ENCODE results near the gene RENBP.
A peak's percentile ranks its signal among the peaks of the same experiment; 100 is the strongest.

Gene RENBP

GRCh38 chrX:153953892-153954557 is 9.6 kb upstream of the RENBP start:
- DNase-seq (ENCODE audit: low read depth), result no peak

- DNase-seq (ENCODE audit: low read depth), result peak; percentile 62
Measured at GRCh38 chrX:153953342-153953830, 8.9 kb upstream of the RENBP start.

GRCh38 chrX:153952373-153953026 is 8.1 kb upstream of the RENBP start:
- DNase-seq (ENCODE audit: low read depth), result no peak

DNA sequence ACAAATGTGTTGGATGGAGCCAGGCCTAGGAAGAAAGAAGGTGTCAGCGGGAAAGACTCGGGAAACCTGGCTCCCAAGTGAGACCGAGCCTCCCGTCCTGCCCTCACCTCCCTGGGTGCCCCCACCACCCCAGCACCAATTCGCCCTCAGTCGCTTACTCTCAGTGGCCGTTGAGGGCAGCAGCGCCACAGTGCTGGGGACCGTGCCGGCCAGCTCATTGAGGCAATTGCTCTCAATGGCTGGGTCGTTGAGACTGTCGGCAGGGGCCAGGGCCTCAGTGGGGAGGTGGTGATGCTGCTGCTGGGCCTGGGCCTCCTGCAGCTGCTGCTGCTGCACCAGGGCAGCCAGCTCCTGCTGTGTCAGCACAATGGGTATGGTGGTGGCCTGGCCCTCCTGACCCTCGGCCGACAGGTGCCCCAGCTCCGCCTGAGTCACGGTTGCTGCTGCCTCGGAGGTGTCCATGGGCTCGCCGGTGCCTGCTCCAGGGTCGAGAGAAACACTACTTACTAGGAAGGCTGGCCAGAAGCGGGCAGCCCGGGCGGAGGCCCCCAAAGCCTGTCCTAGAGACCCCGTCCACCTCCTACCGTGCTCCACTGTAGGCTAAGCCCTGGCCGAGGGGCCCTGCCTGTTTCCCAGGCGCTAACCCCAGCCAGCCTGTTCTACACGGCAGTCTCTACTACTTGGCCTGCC is 7.4 kb upstream of the RENBP start:
- DNase-seq (ENCODE audit: low read depth), result no peak

DNA sequence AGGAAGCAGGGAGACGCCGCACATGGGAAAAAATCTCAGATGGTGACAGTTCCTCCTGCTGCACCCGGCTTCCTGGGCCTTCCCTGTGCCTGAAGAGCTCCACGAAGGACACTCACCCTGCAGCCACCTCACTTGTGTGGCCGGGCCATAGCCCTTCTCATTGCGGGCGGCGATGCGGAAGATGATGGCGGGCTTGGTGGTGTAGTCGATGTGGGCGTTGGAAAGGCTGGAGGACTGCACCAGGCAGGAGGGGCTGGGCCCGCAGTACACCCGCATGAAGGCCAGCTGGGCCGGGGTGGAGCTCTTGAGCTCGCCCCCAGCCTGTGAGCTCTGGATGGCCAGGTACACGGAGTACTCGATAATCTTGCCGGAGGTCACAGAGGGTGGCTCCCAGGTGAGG is 5.7 kb upstream of the RENBP start:
- DNase-seq (ENCODE audit: low read depth), result no peak

DNA sequence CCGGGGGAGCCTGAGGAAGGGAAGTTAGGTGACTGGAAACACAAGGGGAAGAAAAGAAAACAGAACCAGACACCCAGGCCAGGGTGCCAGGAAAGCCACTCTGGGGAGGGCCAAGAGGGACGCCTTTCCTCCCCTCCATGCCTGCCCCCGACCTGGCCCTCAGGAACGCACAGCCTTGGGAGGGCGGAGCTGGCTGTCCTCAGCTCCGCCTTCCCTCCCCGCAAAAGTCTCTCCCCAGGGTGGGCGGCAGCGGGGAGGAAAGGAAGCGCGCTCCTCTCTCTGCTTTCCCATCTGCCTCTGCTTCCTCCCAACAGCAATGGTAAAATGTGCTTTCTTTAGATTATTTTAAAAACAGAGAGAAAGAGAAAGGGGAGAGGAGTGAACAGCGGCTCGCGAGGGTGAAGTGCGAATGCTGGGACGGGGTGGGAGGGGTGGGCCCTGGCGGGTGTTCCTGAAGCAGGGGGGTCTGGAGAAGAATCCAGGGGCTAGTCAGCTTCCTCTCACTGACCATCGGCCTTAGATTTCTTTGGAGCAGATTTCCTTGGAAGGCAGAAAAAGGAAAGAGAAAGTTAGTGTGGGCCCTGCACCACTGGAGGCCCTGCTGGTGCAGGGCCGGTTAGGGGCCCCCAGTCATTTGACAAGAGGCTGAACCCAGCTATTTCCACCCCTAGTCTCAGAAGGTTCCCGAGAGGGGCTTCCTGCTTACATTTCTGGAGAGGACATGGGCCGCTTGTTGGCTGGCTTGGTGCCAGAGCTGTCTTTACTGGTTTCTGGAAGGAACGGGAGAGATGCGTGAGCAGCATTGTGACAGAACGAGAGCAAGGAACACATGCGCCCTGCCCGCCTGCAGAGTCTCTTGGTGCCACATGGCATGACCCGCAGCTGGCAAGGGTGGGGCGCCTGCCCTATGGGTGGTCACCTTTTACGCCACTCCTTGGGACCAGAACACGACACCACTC is 4.7 kb upstream of the RENBP start:
- DNase-seq (ENCODE audit: low read depth), result no peak

- DNase-seq (ENCODE audit: low read depth), result no peak
Measured at GRCh38 chrX:153948002-153948466, 3.6 kb upstream of the RENBP start.

DNA sequence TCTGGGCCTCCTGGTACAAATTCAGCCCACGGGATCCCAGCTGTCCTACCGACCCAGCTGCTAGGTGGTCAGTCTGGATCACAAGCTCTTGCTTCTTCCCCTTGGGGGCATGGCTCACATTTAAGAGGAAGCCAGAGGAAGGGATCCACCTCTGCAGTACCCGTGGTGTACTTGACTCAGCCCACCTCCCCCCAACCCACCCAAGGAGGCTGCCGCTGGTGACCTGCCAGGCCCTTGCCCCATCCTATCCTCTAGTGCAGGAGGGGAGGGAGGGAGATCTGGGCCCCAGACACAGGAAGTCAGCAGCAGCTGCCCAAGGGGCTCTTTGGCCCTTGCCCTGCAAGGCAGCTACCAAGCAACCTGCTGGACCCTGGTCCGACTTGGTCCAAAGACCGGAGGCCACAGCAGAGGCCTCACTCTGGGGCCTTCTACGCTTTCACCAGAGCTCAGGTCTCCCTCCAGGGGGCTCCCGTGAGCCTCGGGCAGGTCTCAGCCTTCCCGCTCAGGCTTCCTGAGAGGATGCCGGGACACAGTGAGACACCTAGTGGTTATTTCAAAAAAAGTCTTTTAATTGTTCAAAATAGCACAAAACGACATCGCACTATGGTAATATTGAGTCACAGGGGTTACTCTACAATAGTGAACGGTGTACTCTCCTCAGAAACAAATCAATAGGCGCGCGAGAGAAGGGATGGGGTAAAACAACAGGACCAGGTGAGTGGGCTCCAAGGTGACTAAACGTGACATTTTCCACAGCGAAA is 2.7 kb upstream of the RENBP start:
- DNase-seq (ENCODE audit: low read depth), result peak; percentile 87

GRCh38 chrX:153945956-153946943 is 1.8 kb upstream of the RENBP start:
- DNase-seq (ENCODE audit: low read depth), result no peak

- DNase-seq (ENCODE audit: low read depth), result no peak
Measured at GRCh38 chrX:153944800-153945150, 332 bp upstream of the RENBP start.

DNA sequence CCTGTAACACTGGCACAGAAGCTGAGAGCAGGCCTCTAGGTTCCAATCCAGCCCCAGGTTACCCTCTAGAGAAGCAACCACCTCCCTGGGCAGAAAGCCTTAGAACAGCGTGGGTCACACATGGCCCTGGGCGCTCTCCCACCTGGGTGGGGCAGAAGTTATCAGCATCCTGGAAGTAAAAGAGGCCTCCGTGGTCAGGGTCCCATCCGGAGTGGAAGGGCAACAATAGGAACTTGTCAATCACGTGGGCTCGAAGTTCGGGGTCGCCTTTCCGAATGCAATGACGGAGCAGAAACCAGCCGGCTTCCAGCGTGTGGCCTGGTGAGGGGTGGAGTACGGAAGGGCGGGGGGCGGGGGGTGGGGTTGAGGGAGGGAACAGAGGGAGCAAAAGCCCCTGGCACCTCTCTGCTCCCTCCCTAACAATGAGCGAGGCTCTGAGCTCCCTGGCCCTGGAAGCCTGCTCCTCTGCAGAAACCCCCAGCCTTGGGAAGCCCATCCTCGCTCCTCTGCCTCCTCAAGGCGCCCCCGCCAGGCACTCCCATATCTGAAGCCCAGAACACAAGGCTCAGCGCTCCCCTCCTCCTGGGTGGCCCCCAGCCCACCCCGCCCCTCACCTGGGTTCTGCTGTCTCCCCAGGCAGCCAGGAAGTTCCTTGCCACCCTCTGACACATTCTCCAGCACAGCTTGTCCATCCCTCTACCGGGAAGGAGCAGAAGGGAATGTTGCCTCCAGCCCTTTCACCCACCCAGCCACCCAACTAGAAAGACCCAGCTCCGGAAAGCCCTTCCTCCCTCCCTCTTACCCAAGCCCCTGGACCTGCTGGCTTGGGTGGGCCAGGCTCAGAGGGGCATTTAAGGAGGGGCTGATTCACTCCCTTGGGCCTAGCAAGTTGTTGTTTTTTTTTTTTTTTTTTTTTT is 2.8 kb downstream of the RENBP start:
- DNase-seq (ENCODE audit: low read depth), result no peak

GRCh38 chrX:153939573-153939972 is 4.9 kb downstream of the RENBP start:
- no peak for DNase-seq (ENCODE audit: low read depth)

- no peak for DNase-seq (ENCODE audit: low read depth)
Measured at GRCh38 chrX:153938226-153938786, 6.1 kb downstream of the RENBP start.

DNA sequence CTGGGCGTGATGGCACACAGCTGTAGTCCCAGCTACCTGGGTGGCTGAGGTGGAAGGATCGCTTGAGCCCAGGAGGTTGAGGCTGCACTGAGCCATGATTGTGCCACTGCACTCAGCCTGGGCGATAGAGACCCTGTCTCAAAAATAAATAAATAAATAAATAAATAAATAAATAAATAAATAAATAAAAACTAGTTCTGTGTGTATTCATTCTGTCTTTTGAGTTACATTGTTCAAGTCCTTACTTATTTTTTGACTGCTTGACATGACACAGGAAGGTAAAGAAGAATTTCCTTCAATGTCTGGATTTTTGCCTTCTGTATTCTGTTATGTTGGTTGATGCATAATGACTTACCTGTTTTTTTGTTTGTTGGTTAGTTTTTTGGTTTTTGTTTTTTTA is 7.4 kb downstream of the RENBP start:
- no peak for DNase-seq (ENCODE audit: low read depth)

DNA sequence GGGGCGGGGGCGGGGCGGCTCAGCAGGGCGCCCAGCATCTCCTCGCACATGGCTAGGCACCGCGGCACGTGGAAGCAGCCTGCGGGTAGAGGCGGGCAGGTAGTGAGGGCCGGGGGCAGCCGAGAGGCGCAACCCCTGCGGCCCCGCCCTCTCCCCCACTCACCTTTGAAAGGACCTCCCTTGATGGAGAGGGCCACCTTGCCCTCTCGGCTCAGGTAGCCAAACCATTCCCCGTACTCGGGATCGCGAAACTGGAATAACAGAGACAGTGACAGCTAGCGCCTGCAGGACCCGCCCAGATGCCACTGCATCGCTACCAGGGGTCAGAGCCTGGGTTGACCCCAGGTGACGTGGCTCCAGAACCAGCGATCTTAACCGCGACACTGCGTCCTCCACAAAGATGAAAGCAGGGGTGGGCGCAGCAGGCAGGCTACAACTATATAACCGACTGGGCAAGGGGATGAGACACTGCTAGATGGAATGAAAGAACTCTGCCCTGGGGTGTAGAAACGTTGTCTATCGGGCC is 9.1 kb downstream of the RENBP start:
- no peak for DNase-seq (ENCODE audit: low read depth)

- DNase-seq (ENCODE audit: low read depth), result peak; percentile 79
Measured at GRCh38 chrX:153934762-153935325, 9.6 kb downstream of the RENBP start, which contains the start of gene NAA10. Gene NAA10 (minus strand): TSS chrX:153935037. CDS start chrX:153934904, 133 bp downstream.

GRCh38 chrX:153934148-153934761 is 10.2 kb downstream of the RENBP start:
- no peak for DNase-seq (ENCODE audit: low read depth)
